Activated CD4-positive, alpha-beta T cell treated with anti-CD3 and anti-CD28 coated beads, Interleukin-2, amount 50 U/mL, for 1 hour (primary cell): ENCODE measurements around the gene FGL2.
"Not testable (repeated sequence)": the region's sequence is repeated elsewhere in the genome, so short reads cannot be mapped to it uniquely, and the experiment has no call there.

Experiments used
- DNase-seq: peaks from one replicate; pipeline ENCODE4 v3.0.0-alpha.2; 2020

FGL2 gene

GRCh38 chr7:77154917-77155464 lies 44.6 kb downstream of the FGL2 start:
- DNase-seq = not testable (repeated sequence)

GRCh38 chr7:77152232-77152631 lies 47.4 kb downstream of the FGL2 start:
- DNase-seq = not testable (repeated sequence)
